Panc1 (cell line): ENCODE data around the gene ESYT2. TPM values are rescaled to one million over a fixed set of nuclear protein-coding genes. Genes with fewer than 3 reads are reported as not detected.

ENCODE experiments used
- ATAC-seq: fragments of 200-7000 bp; cut with Tn5 transposase; 2 replicates; pipeline ENCODE4 v1.9.1; 2020; ENCODE audit warnings: mild to moderate bottlenecking, moderate library complexity
- BruUV-seq: library from RNA; stranded (reverse); fragments of 400-500 nt; replicated peaks from 2 replicates; lab custom pipeline; 2021; lab: Mats Ljungman, UMichigan
- CTCF ChIA-PET: fragments of 300-600 bp; sonication (Branson Sonifier 250); formaldehyde crosslinking; loops from one replicate; lab custom pipeline; 2022; ENCODE audit warnings: antibody characterized with exemption; lab: Charles Lee
- POLR2A ChIA-PET: fragments of 300-600 bp; sonication (Branson Sonifier 250); formaldehyde crosslinking; loops from one replicate; lab custom pipeline; 2022; ENCODE audit warnings: antibody characterized with exemption; lab: Charles Lee
- DNase-seq: peaks from one replicate; pipeline ENCODE4 v3.0.0-alpha.2; 2010; ENCODE audit warnings: low read depth, low spot score
- H3K27ac ChIP-seq: 2 replicates; pipeline ENCODE4 v1.5.1; 2011; ENCODE audit warnings: mild to moderate bottlenecking, low read length, inconsistent platforms
- H3K27me3 ChIP-seq: fragments of 200-500 bp; sonication (Bioruptor generic); 2 replicates; pipeline ENCODE4 v1.6.0; 2014; ENCODE audit warnings: low read length, inconsistent platforms; ENCODE audit not compliant: control insufficient read depth, insufficient read depth
- H3K36me3 ChIP-seq: fragments of 200-500 bp; sonication (Bioruptor generic); 2 replicates; pipeline ENCODE4 v1.5.1; 2014; ENCODE audit warnings: inconsistent platforms, mild to moderate bottlenecking, low read length, moderate library complexity; ENCODE audit not compliant: control insufficient read depth, insufficient read depth
- H3K4me1 ChIP-seq: 2 replicates; pipeline ENCODE4 v1.5.1; 2011; ENCODE audit warnings: inconsistent platforms, mild to moderate bottlenecking, low read length, moderate library complexity; ENCODE audit not compliant: control insufficient read depth, insufficient read depth
- H3K4me3 ChIP-seq, 2 experiments: 2 replicates each; pipeline ENCODE4 v1.5.1; 2011 to 2012; ENCODE audit warnings: low read depth in 2 of 2, low read length in 2 of 2, mild to moderate bottlenecking in 2 of 2, inconsistent platforms in 1 of 2, moderate library complexity in 1 of 2
- H3K9me3 ChIP-seq: fragments of 200-500 bp; sonication (Bioruptor generic); 2 replicates; pipeline ENCODE4 v1.5.1; 2014; ENCODE audit warnings: low read depth, mild to moderate bottlenecking, inconsistent platforms, low read length, moderate library complexity; ENCODE audit not compliant: control insufficient read depth, insufficient read depth
- POLR2AphosphoS5 ChIP-seq: IDR thresholded peaks from 2 replicates; pipeline ENCODE4 v1.6.1; 2012; ENCODE audit warnings: mild to moderate bottlenecking, low read depth, low read length, moderate library complexity
- REST ChIP-seq, 2 experiments: IDR thresholded peaks; 2 replicates each; pipeline ENCODE4 v1.6.1; 2011 to 2012; ENCODE audit warnings: low read depth in 2 of 2, control low read depth in 1 of 2, low read length in 1 of 2, mild to moderate bottlenecking in 1 of 2, moderate library complexity in 1 of 2; ENCODE audit not compliant: insufficient read depth in 1 of 2
- SIN3A ChIP-seq: IDR thresholded peaks from 2 replicates; pipeline ENCODE4 v1.6.1; 2012; ENCODE audit warnings: low read depth, mild to moderate bottlenecking, low read length, moderate library complexity, borderline replicate concordance; ENCODE audit not compliant: insufficient read depth
- TCF7L2 ChIP-seq: IDR thresholded peaks from 2 replicates; pipeline ENCODE4 v1.6.1; 2011; ENCODE audit warnings: mild to moderate bottlenecking, low read depth, low read length, inconsistent platforms
- in situ Hi-C: cut with HindIII; loops from 2 replicates; pipeline ENCODE4 v1.10.0; 2016; ENCODE audit warnings: low sequenced_read_pairs, low pct_unique_long_range_greater_than_20kb
- intact Hi-C: fragments of 100-400 bp; cut with micrococcal nuclease; formaldehyde crosslinking; loops from one replicate; pipeline ENCODE4 v1.10.0; 2022; ENCODE audit not compliant: unreplicated experiment
- total RNA-seq: library from RNA; stranded (reverse); gene quantifications from one replicate; pipeline ENCODE4 v1.2.1, GENCODE V29; 2021; ENCODE audit not compliant: unreplicated experiment
- TF ChIP-seq, protein P1 (sequence below): fragments of 450-650 bp; IDR thresholded peaks from 2 replicates; pipeline ENCODE4 v1.5.1; 2017; ENCODE audit warnings: mild to moderate bottlenecking

The ESYT2 gene
- total RNA-seq, 1 experiment from 2014 or later: 92.7 TPM

GRCh38 chr7:158716802-158717201 is 112.5 kb downstream of the ESYT2 start:
- ATAC-seq (peak; percentile 62; the same call in 1 of the 2 replicates), DNase-seq (no peak)
- Histone ChIP-seq H3K4me1 (no peaks in the 10 kb centered on the region), H3K9me3 (no peaks in the 10 kb centered on the region), H3K36me3 (no peaks in the 10 kb centered on the region), H3K4me3 (no peak overlapping the region), H3K27ac (no peak overlapping the region), H3K27me3 (peaks cover 2% of the 10 kb centered on the region; the same call in 1 of the 2 replicates)
- BruUV-seq: no TSS peak
- intact Hi-C loops (no loop called here), in situ Hi-C loops (no loop called here)
- CTCF ChIA-PET: no interaction called here
- POLR2A ChIA-PET: interaction anchor here (0.6 kb wide), 1 partner anchor 10 kb away, joined by 5 read pairs; no protein-coding TSS in a partner anchor
- TF ChIP-seq POLR2AphosphoS5 (no peak), SIN3A (no peak), REST (IDR thresholded peaks at IDR 0.05; ENCODE audit: insufficient read depth in 1 of 2, low read depth in 2 of 2, low read length in 1 of 2) (no peak), TCF7L2 (no peak)
- TF ChIP-seq, protein P1, sequence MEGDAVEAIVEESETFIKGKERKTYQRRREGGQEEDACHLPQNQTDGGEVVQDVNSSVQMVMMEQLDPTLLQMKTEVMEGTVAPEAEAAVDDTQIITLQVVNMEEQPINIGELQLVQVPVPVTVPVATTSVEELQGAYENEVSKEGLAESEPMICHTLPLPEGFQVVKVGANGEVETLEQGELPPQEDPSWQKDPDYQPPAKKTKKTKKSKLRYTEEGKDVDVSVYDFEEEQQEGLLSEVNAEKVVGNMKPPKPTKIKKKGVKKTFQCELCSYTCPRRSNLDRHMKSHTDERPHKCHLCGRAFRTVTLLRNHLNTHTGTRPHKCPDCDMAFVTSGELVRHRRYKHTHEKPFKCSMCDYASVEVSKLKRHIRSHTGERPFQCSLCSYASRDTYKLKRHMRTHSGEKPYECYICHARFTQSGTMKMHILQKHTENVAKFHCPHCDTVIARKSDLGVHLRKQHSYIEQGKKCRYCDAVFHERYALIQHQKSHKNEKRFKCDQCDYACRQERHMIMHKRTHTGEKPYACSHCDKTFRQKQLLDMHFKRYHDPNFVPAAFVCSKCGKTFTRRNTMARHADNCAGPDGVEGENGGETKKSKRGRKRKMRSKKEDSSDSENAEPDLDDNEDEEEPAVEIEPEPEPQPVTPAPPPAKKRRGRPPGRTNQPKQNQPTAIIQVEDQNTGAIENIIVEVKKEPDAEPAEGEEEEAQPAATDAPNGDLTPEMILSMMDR: no peak

GRCh38 chr7:158710651-158711102 is 118.6 kb downstream of the ESYT2 start:
- H3K4me1 ChIP-seq: peaks cover 2% of the 10 kb centered on the region; the same call in 1 of the 2 replicates

More at GRCh38 chr7:158710651-158711102, 118.6 kb downstream of the ESYT2 start:
- no peaks in the 10 kb centered on the region for H3K36me3 ChIP-seq
- in situ Hi-C loops (no loop called here), intact Hi-C loops (no loop called here)
- BruUV-seq: no TSS peak
- H3K9me3 ChIP-seq: no peaks in the 10 kb centered on the region; the same call in 1 of the 2 replicates
- H3K27ac ChIP-seq: no peak overlapping the region
- no peak overlapping the region for H3K4me3 ChIP-seq
- ATAC-seq (no peak), DNase-seq (no peak)
- no peaks in the 10 kb centered on the region for H3K27me3 ChIP-seq
- POLR2A ChIA-PET: no interaction called here
- CTCF ChIA-PET: no interaction called here
- TF ChIP-seq REST (IDR thresholded peaks at IDR 0.05; ENCODE audit: insufficient read depth in 1 of 2, low read depth in 2 of 2, low read length in 1 of 2) (no peak), SIN3A (no peak), POLR2AphosphoS5 (no peak), TCF7L2 (no peak)
- TF ChIP-seq, protein P1: no peak
